ENCODE results near the gene CDH11.

CDH11 gene

DNA sequence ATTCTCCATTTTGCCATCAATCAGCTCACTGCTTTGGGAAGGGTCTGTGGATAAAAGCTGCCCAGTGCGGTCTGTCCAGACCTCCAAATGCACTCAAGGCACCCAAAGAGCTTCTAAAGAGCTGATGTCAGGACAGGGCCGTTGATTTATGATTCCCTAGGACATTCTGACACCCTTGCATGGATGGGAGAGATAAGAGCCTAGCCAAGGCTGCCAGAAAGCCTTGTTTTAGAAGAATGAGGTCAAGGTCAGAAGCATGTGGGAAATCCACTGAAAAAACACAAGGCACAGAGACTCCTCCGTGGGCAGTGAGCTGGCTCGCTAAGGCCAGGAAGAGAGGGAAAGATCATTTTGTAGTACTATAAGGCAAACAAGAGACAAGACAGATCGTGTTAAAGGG lies 214.0 kb downstream of the CDH11 start:
- DNase-seq (ENCODE audit: low read depth), result no peak

DNA sequence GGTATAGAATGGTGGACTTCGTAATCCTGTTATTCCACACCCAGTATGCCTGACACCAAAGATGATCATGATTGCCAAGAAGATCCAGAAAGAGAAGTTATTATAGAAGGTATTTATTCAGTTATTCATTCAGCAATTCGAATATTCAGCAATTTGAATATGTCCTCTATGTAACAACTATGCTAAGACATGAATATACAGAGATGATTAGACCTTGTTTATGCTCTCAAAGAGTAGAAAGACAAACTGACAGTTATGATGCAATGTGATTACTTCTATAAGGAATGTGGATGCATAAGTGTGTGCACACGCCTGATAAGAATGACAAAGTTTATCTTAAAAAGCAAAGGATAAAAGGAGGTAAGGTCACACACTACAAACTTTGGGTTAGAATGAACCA lies 218.1 kb downstream of the CDH11 start:
- no peak for DNase-seq (ENCODE audit: low read depth)

DNA sequence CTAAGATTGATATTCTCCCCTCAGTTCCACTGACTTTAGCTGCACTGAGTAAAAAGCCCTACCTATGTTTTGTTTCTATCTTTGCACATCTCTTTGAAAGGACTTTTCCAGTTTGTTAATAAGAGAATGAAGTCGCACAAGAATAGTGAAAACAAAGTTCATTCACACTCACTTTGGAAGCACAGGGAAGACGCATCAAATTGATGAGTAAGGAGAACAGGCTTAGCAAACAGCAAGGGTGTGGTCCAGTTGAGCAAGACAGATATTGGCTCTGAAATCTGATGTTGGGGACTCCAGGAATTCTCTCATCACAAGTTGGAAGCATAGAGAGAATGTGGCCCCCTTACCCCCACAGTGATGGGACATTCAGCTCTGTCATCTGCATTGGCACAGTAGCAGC lies 221.3 kb downstream of the CDH11 start:
- DNase-seq (ENCODE audit: low read depth), result no peak

DNA sequence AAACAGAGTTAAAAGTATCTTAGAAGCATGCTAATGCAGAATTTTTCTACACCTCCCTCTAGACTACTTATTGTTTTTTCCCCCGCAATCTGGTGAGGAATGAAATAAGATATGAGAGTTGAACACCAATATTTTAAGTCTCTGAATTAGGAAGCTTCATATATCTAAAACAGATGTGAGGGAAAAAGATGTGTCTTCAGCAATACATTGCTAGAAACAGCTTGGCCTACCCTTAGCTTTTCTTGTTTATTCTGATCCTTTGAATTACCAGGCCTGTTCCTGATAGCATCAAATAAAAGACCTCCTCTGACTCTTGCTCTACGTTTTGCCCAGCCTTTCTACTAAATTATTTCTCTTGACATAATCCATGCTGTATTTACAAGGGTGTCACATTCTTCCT lies 221.8 kb downstream of the CDH11 start:
- no peak for DNase-seq (ENCODE audit: low read depth)

- no peak for DNase-seq (ENCODE audit: low read depth)
Observed at GRCh38 chr16:64898159-64898558, 223.7 kb downstream of the CDH11 start.

Data from activated T-cell treated with anti-CD3 and anti-CD28 coated beads for 48 hours (primary cell).